ENCODE results near the gene PLET1. TPM values are rescaled to one million over a fixed set of nuclear protein-coding genes. Genes with fewer than 3 reads are reported as not detected.
A peak's percentile ranks its signal among the peaks of the same experiment; 100 is the strongest.

PLET1 gene
- total RNA-seq, 1 donor from 2014 or later, result not detected

DNA sequence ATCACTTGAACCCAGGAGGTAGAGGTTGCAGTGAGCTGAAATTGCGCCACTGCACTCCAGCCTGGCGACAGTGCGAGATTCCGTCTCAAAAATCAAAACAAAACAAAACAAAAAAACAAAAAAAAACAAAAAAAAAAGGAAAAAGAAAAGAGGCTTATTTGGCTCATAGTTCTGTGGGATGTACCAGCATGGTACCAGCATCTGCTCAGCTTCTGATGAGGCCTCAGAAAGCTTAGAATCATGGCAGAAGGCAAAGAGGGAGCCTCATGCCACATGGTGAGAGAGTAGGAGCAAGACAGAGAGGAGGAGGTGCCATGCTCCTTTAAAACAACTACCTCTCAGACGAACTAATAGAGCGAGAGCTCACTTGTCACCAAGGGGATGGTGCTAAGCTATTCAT lies 45.0 kb downstream of the PLET1 start:
- FAIRE-seq (no peak), DNase-seq (ENCODE audit: low read depth) (no peak)
- no peak overlapping the region for H3K9ac ChIP-seq (ENCODE audit: low read length)
- Mint-ChIP-seq H3K36me3 (ENCODE audit: low read depth, unreplicated experiment) (no peaks in the 10 kb centered on the region), H3K4me1 (ENCODE audit: low read depth, unreplicated experiment) (no peaks in the 10 kb centered on the region), H3K27me3 (ENCODE audit: low read depth, unreplicated experiment) (peaks cover 3% of the 10 kb centered on the region), H3K4me3 (ENCODE audit: unreplicated experiment) (no peak overlapping the region), H3K27ac (ENCODE audit: unreplicated experiment) (no peak overlapping the region), H3K9me3 (ENCODE audit: unreplicated experiment) (no peaks in the 10 kb centered on the region)
- TF ChIP-seq EZH2 (IDR thresholded peaks at IDR 0.05; ENCODE audit: insufficient read depth, low read length), result no peak
- TF ChIP-seq, protein P1, sequence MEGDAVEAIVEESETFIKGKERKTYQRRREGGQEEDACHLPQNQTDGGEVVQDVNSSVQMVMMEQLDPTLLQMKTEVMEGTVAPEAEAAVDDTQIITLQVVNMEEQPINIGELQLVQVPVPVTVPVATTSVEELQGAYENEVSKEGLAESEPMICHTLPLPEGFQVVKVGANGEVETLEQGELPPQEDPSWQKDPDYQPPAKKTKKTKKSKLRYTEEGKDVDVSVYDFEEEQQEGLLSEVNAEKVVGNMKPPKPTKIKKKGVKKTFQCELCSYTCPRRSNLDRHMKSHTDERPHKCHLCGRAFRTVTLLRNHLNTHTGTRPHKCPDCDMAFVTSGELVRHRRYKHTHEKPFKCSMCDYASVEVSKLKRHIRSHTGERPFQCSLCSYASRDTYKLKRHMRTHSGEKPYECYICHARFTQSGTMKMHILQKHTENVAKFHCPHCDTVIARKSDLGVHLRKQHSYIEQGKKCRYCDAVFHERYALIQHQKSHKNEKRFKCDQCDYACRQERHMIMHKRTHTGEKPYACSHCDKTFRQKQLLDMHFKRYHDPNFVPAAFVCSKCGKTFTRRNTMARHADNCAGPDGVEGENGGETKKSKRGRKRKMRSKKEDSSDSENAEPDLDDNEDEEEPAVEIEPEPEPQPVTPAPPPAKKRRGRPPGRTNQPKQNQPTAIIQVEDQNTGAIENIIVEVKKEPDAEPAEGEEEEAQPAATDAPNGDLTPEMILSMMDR (IDR thresholded peaks at IDR 0.05; ENCODE audit: insufficient read depth, low read depth, low read length), result no peak
- no peaks in the 10 kb centered on the region for H3K79me2 ChIP-seq (ENCODE audit: insufficient read depth, low read length)
- no peak overlapping the region for H3K4me2 ChIP-seq (ENCODE audit: low read length)
- H4K20me1 ChIP-seq (ENCODE audit: insufficient read depth, low read length), result no peaks in the 10 kb centered on the region
- no peak overlapping the region for H3K4me3 ChIP-seq (ENCODE audit: insufficient read depth, low read depth, low read length)
- no peak overlapping the region for H3K27ac ChIP-seq (ENCODE audit: low read depth, low read length)
- H3K36me3 ChIP-seq (ENCODE audit: insufficient read depth, low read length), result no peaks in the 10 kb centered on the region
- no peaks in the 10 kb centered on the region for H3K4me1 ChIP-seq (ENCODE audit: insufficient read depth, low read length)
- H3K27me3 ChIP-seq (ENCODE audit: insufficient read depth, low read length), result no peaks in the 10 kb centered on the region
- no peaks in the 10 kb centered on the region for H3K9me3 ChIP-seq (ENCODE audit: insufficient read depth, low read depth, low read length)
- no peak overlapping the region for H2AFZ ChIP-seq (ENCODE audit: low read depth, low read length)

DNA sequence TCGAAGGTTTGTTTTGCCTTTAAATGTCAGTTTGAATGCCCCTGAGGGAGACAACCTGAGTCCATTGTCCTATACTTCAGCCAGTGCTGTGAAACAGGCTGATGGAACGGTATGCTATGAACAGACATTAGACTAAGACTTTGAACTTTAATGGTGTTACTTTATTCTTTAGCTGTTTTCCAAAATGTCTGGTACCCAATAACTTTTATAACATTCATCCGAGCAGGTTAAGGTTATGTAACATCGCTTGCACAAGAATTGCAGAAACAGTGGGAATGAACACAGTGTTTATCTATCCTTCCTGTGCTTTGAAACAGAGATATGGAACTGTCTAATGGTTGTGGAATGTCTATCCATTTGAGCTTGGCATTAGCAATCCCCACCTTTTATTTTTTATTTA lies 46.9 kb downstream of the PLET1 start:
- H3K4me2 ChIP-seq (ENCODE audit: low read length), result no peak overlapping the region
- no peaks in the 10 kb centered on the region for H4K20me1 ChIP-seq (ENCODE audit: insufficient read depth, low read length)
- TF ChIP-seq, protein P1 (IDR thresholded peaks at IDR 0.05; ENCODE audit: insufficient read depth, low read depth, low read length), result no peak
- no peak for TF ChIP-seq EZH2 (IDR thresholded peaks at IDR 0.05; ENCODE audit: insufficient read depth, low read length)
- no peaks in the 10 kb centered on the region for H3K79me2 ChIP-seq (ENCODE audit: insufficient read depth, low read length)
- H3K9ac ChIP-seq (ENCODE audit: low read length), result no peak overlapping the region
- no peaks in the 10 kb centered on the region for H3K4me1 Mint-ChIP-seq (ENCODE audit: low read depth, unreplicated experiment)
- H3K9me3 Mint-ChIP-seq (ENCODE audit: unreplicated experiment), result no peaks in the 10 kb centered on the region
- H3K36me3 ChIP-seq (ENCODE audit: insufficient read depth, low read length), result no peaks in the 10 kb centered on the region
- H3K27ac Mint-ChIP-seq (ENCODE audit: unreplicated experiment), result no peak overlapping the region
- DNase-seq (ENCODE audit: low read depth) (peak; percentile 31), FAIRE-seq (no peak)
- no peak overlapping the region for H3K4me3 Mint-ChIP-seq (ENCODE audit: unreplicated experiment)
- H2AFZ ChIP-seq (ENCODE audit: low read depth, low read length), result no peak overlapping the region
- H3K4me3 ChIP-seq (ENCODE audit: insufficient read depth, low read depth, low read length), result no peak overlapping the region
- no peaks in the 10 kb centered on the region for H3K27me3 ChIP-seq (ENCODE audit: insufficient read depth, low read length)
- H3K27me3 Mint-ChIP-seq (ENCODE audit: low read depth, unreplicated experiment), result peaks cover 3% of the 10 kb centered on the region
- no peaks in the 10 kb centered on the region for H3K4me1 ChIP-seq (ENCODE audit: insufficient read depth, low read length)
- no peaks in the 10 kb centered on the region for H3K9me3 ChIP-seq (ENCODE audit: insufficient read depth, low read depth, low read length)
- H3K27ac ChIP-seq (ENCODE audit: low read depth, low read length), result no peak overlapping the region
- H3K36me3 Mint-ChIP-seq (ENCODE audit: low read depth, unreplicated experiment), result no peaks in the 10 kb centered on the region

DNA sequence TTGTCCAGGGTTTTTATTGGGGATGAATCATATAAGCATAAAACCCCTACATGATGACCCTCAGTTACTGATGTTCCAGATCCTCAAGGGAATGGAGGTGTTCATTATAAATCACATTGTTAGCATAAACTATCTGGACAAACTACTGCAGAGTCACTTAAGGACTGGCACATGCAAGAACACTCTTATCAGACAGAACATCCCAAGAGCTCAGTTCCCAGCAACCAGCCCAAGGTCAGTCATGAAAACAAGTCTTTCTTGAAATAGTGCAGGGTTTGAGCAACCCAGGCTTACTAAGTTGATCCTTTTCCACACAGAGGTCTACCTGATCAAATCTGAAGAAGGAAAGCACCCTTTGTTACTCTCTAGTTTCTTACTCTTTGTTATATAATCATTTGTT lies 48.0 kb downstream of the PLET1 start:
- no peaks in the 10 kb centered on the region for H3K27me3 ChIP-seq (ENCODE audit: insufficient read depth, low read length)
- no peaks in the 10 kb centered on the region for H3K9me3 ChIP-seq (ENCODE audit: insufficient read depth, low read depth, low read length)
- no peak overlapping the region for H3K27ac Mint-ChIP-seq (ENCODE audit: unreplicated experiment)
- no peaks in the 10 kb centered on the region for H3K4me1 ChIP-seq (ENCODE audit: insufficient read depth, low read length)
- H3K79me2 ChIP-seq (ENCODE audit: insufficient read depth, low read length), result no peaks in the 10 kb centered on the region
- H3K27me3 Mint-ChIP-seq (ENCODE audit: low read depth, unreplicated experiment), result peaks cover 7% of the 10 kb centered on the region
- H2AFZ ChIP-seq (ENCODE audit: low read depth, low read length), result no peak overlapping the region
- FAIRE-seq (no peak), DNase-seq (ENCODE audit: low read depth) (no peak)
- no peak for TF ChIP-seq EZH2 (IDR thresholded peaks at IDR 0.05; ENCODE audit: insufficient read depth, low read length)
- TF ChIP-seq, protein P1 (IDR thresholded peaks at IDR 0.05; ENCODE audit: insufficient read depth, low read depth, low read length), result no peak
- no peaks in the 10 kb centered on the region for H3K36me3 Mint-ChIP-seq (ENCODE audit: low read depth, unreplicated experiment)
- no peak overlapping the region for H3K27ac ChIP-seq (ENCODE audit: low read depth, low read length)
- H4K20me1 ChIP-seq (ENCODE audit: insufficient read depth, low read length), result no peaks in the 10 kb centered on the region
- no peak overlapping the region for H3K4me3 Mint-ChIP-seq (ENCODE audit: unreplicated experiment)
- H3K9ac ChIP-seq (ENCODE audit: low read length), result no peak overlapping the region
- no peaks in the 10 kb centered on the region for H3K36me3 ChIP-seq (ENCODE audit: insufficient read depth, low read length)
- no peaks in the 10 kb centered on the region for H3K9me3 Mint-ChIP-seq (ENCODE audit: unreplicated experiment)
- H3K4me2 ChIP-seq (ENCODE audit: low read length), result no peak overlapping the region
- H3K4me3 ChIP-seq (ENCODE audit: insufficient read depth, low read depth, low read length), result no peak overlapping the region
- no peaks in the 10 kb centered on the region for H3K4me1 Mint-ChIP-seq (ENCODE audit: low read depth, unreplicated experiment)
